ENCODE data around the gene FCRL4. TPM values are rescaled to one million over a fixed set of nuclear protein-coding genes. Genes with fewer than 3 reads are reported as not detected.

FCRL4 gene
- total RNA-seq, 2 experiments from 2014 or later: not detected

- H3K4me1 ChIP-seq (ENCODE audit: insufficient read depth, low read length, poor library complexity, severe bottlenecking): peaks cover 6% of the 10 kb centered on the region
- no peaks in the 10 kb centered on the region for H3K79me2 ChIP-seq (ENCODE audit: insufficient read depth, low read depth, low read length)
- H3K9me2 ChIP-seq (ENCODE audit: insufficient read depth, low read length): no peaks in the 10 kb centered on the region
- POLR2A ChIA-PET: interaction anchor here (0.6 kb wide), 2 partner anchors 21 to 182 kb away, joined by 3 read pairs; no protein-coding TSS in a partner anchor
- H3K4me3 ChIP-seq (ENCODE audit: low read depth, low read length, poor library complexity, severe bottlenecking): no peak overlapping the region
- H3K36me3 ChIP-seq (ENCODE audit: insufficient read depth, low read length): no peaks in the 10 kb centered on the region
- BruUV-seq (replicated peaks): no TSS peak
- DNase-seq (ENCODE audit: low spot score): peak; percentile 77
- no peak overlapping the region for H3K4me2 ChIP-seq (ENCODE audit: low read length)
- CTCF ChIA-PET (ENCODE audit: unreplicated experiment): interaction anchor here (1.4 kb wide), 1 partner anchor 45 kb away, joined by 5 read pairs; no protein-coding TSS in a partner anchor
- no peaks in the 10 kb centered on the region for H4K20me1 ChIP-seq (ENCODE audit: insufficient read depth, low read length)
- H2AFZ ChIP-seq (ENCODE audit: low read length): no peak overlapping the region; the same call in 1 of the 2 replicates
- intact Hi-C loops (cut with micrococcal nuclease; ENCODE audit: unreplicated experiment): loop anchor here (1.0 kb wide), 1 partner anchor 46 kb away; no protein-coding TSS in a partner anchor
- H3K27ac ChIP-seq (ENCODE audit: low read depth, low read length, poor library complexity, severe bottlenecking): no peak overlapping the region
- TF ChIP-seq EZH2phosphoT487 (IDR thresholded peaks at IDR 0.05; ENCODE audit: borderline replicate concordance, low read depth, low read length) (no peak), CTCF (conservative IDR thresholded peaks at IDR 0.05; ENCODE audit: low read length) (peak; percentile 97)
- no peaks in the 10 kb centered on the region for H3K9me3 ChIP-seq (ENCODE audit: low read length)
Measured at GRCh38 chr1:157626099-157626498, 28.2 kb upstream of the FCRL4 start.

DNA sequence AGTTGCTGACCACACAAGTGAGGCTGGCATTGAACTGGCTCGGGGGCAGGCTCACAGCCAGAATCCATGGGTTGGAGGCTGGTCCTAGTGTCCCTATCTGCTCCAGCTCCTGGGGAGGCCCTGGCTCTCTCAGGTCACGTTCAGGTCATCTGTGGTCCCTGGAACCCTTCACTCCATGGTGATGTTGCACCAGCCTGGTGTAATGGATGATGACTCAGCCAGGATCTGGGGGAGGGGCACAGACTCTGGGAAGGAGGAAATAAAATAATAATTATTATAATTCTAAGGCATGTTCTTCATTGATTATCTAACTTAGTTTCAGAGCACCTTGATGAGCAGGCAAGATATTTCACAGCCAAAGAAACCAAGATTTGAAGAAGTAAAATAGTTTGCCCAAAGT lies 26.6 kb upstream of the FCRL4 start:
- Histone ChIP-seq H3K79me2 (ENCODE audit: insufficient read depth, low read depth, low read length) (no peaks in the 10 kb centered on the region), H4K20me1 (ENCODE audit: insufficient read depth, low read length) (no peaks in the 10 kb centered on the region), H3K4me1 (ENCODE audit: insufficient read depth, low read length, poor library complexity, severe bottlenecking) (peaks cover 4% of the 10 kb centered on the region), H3K4me2 (ENCODE audit: low read length) (no peak overlapping the region), H2AFZ (ENCODE audit: low read length) (no peak overlapping the region), H3K4me3 (ENCODE audit: low read depth, low read length, poor library complexity, severe bottlenecking) (no peak overlapping the region), H3K9me2 (ENCODE audit: insufficient read depth, low read length) (no peaks in the 10 kb centered on the region), H3K27ac (ENCODE audit: low read depth, low read length, poor library complexity, severe bottlenecking) (no peak overlapping the region), H3K9me3 (ENCODE audit: low read length) (no peaks in the 10 kb centered on the region), H3K36me3 (ENCODE audit: insufficient read depth, low read length) (no peaks in the 10 kb centered on the region)
- CTCF ChIA-PET (ENCODE audit: unreplicated experiment): interaction anchor here (0.6 to 0.9 kb wide), 2 partner anchors 44 to 322 kb away, joined by 3 to 5 read pairs; no protein-coding TSS in a partner anchor
- POLR2A ChIA-PET: no interaction called here
- no TSS peak for BruUV-seq (replicated peaks)
- no peak for TF ChIP-seq EZH2phosphoT487 (IDR thresholded peaks at IDR 0.05; ENCODE audit: borderline replicate concordance, low read depth, low read length)
- no peak for TF ChIP-seq CTCF (conservative IDR thresholded peaks at IDR 0.05; ENCODE audit: low read length)
- no peak for DNase-seq (ENCODE audit: low spot score)
- intact Hi-C loops (cut with micrococcal nuclease; ENCODE audit: unreplicated experiment): no loop called here

- intact Hi-C loops (cut with micrococcal nuclease; ENCODE audit: unreplicated experiment): no loop called here
- no peak overlapping the region for H2AFZ ChIP-seq (ENCODE audit: low read length)
- no peak overlapping the region for H3K27ac ChIP-seq (ENCODE audit: low read depth, low read length, poor library complexity, severe bottlenecking)
- CTCF ChIA-PET (ENCODE audit: unreplicated experiment): no interaction called here
- H3K4me3 ChIP-seq (ENCODE audit: low read depth, low read length, poor library complexity, severe bottlenecking): no peak overlapping the region
- POLR2A ChIA-PET: interaction anchor here (0.6 to 1.6 kb wide), 2 partner anchors 19 to 21 kb away, joined by 3 to 4 read pairs; no protein-coding TSS in a partner anchor
- H3K36me3 ChIP-seq (ENCODE audit: insufficient read depth, low read length): no peaks in the 10 kb centered on the region
- H3K4me2 ChIP-seq (ENCODE audit: low read length): no peak overlapping the region
- no peaks in the 10 kb centered on the region for H3K9me3 ChIP-seq (ENCODE audit: low read length)
- TF ChIP-seq EZH2phosphoT487 (IDR thresholded peaks at IDR 0.05; ENCODE audit: borderline replicate concordance, low read depth, low read length) (no peak), CTCF (conservative IDR thresholded peaks at IDR 0.05; ENCODE audit: low read length) (no peak)
- H4K20me1 ChIP-seq (ENCODE audit: insufficient read depth, low read length): no peaks in the 10 kb centered on the region
- H3K4me1 ChIP-seq (ENCODE audit: insufficient read depth, low read length, poor library complexity, severe bottlenecking): peaks cover 4% of the 10 kb centered on the region
- DNase-seq (ENCODE audit: low spot score): no peak
- no peaks in the 10 kb centered on the region for H3K79me2 ChIP-seq (ENCODE audit: insufficient read depth, low read depth, low read length)
- no TSS peak for BruUV-seq (replicated peaks)
- no peaks in the 10 kb centered on the region for H3K9me2 ChIP-seq (ENCODE audit: insufficient read depth, low read length)
Measured at GRCh38 chr1:157622471-157622870, 24.6 kb upstream of the FCRL4 start.

Measured in OCI-LY7 (cell line).